ENCODE measurements around the gene TBC1D12.

TBC1D12 gene

GRCh38 chr10:94402204-94402842 lies at the start of gene TBC1D12:
Gene TBC1D12, plus strand, starts transcription at chr10:94402541. Its CDS starts 73 bp downstream, at chr10:94402614.
- H3K27ac ChIP-seq = peak within 1 kb of the TSS; percentile 91
- no peak for TF ChIP-seq CTCF (conservative IDR thresholded peaks at IDR 0.05)

GRCh38 chr10:94353336-94353735 lies 49.0 kb upstream of the TBC1D12 start:
- no peak overlapping the region for H3K27ac ChIP-seq
- TF ChIP-seq CTCF (conservative IDR thresholded peaks at IDR 0.05) = no peak

- no peak for TF ChIP-seq CTCF (conservative IDR thresholded peaks at IDR 0.05)
- no peak overlapping the region for H3K27ac ChIP-seq
Observed at GRCh38 chr10:94355841-94356240, 46.5 kb upstream of the TBC1D12 start.

GRCh38 chr10:94357193-94357592 lies 45.1 kb upstream of the TBC1D12 start:
- H3K27ac ChIP-seq = no peak overlapping the region
- no peak for TF ChIP-seq CTCF (conservative IDR thresholded peaks at IDR 0.05)

GRCh38 chr10:94358480-94358879 lies 43.9 kb upstream of the TBC1D12 start:
- no peak for TF ChIP-seq CTCF (conservative IDR thresholded peaks at IDR 0.05)

GRCh38 chr10:94361171-94361794 lies 41.1 kb upstream of the TBC1D12 start:
- peak overlapping the region; percentile 75; the same call in 1 of the 2 replicates for H3K27ac ChIP-seq
- TF ChIP-seq CTCF (conservative IDR thresholded peaks at IDR 0.05) = no peak

More at GRCh38 chr10:94358480-94358879, 43.9 kb upstream of the TBC1D12 start:
- no peak overlapping the region for H3K27ac ChIP-seq

- peak within 1 kb of the TSS; percentile 75 for H3K27ac ChIP-seq
- peak; percentile 93 for TF ChIP-seq CTCF (conservative IDR thresholded peaks at IDR 0.05)
Observed at GRCh38 chr10:94362360-94363250, 39.7 kb upstream of the TBC1D12 start, which contains the start of gene NOC3L. Gene NOC3L, minus strand, starts transcription at chr10:94362939. Its CDS starts 101 bp downstream, at chr10:94362838.
